Measurements from ENCODE around the gene OLFML1. TPM values are rescaled to one million over a fixed set of nuclear protein-coding genes. Genes with fewer than 3 reads are reported as not detected.

Gene OLFML1
- 10 to 100 TPM; 42.6 to 65.5 (median 51.5) TPM for polyA plus RNA-seq (ENCODE audit: insufficient read depth in 1 of 5, insufficient read length in 5 of 5, low replicate concordance in 1 of 5)
- long read RNA-seq, donor 1, transcript OLFML1-202 (2 exons, 1,318 nt), result minor isoform, 7 of 38 reads
- long read RNA-seq, donor 1, transcript OLFML1-201 (3 exons, 2,792 nt), result major isoform, 18 of 38 reads
- long read RNA-seq, donor 1, transcript OLFML1-204 (4 exons, 1,620 nt), result minor isoform, 5 of 38 reads
- long read RNA-seq, donor 1, partial matches to known transcripts, result 8 of 38 reads
- long read RNA-seq, donor 1, other reads (novel, unspliced or antisense), result 0 of 38 reads
- long read RNA-seq, donor 2, transcript OLFML1-204 (4 exons, 1,620 nt), result major isoform, 9 of 17 reads
- long read RNA-seq, donor 2, partial matches to known transcripts, result 0 of 17 reads
- long read RNA-seq, donor 2, other reads (novel, unspliced or antisense), result 0 of 17 reads
- long read RNA-seq, donor 3, transcript OLFML1-201 (3 exons, 2,792 nt), result major isoform, 9 of 30 reads
- long read RNA-seq, donor 3, partial matches to known transcripts, result 18 of 30 reads
- long read RNA-seq, donor 3, other reads (novel, unspliced or antisense), result 0 of 30 reads
- long read RNA-seq, donor 4, transcript OLFML1-201 (3 exons, 2,792 nt), result major isoform, 13 of 19 reads
- long read RNA-seq, donor 4, partial matches to known transcripts, result 0 of 19 reads
- long read RNA-seq, donor 4, other reads (novel, unspliced or antisense), result 0 of 19 reads
- long read RNA-seq, donor 5, transcript OLFML1-202 (2 exons, 1,318 nt), result minor isoform, 5 of 74 reads
- long read RNA-seq, donor 5, transcript OLFML1-201 (3 exons, 2,792 nt), result major isoform, 14 of 74 reads
- long read RNA-seq, donor 5, transcript OLFML1-204 (4 exons, 1,620 nt), result minor isoform, 6 of 74 reads
- long read RNA-seq, donor 5, partial matches to known transcripts, result 49 of 74 reads
- long read RNA-seq, donor 5, other reads (novel, unspliced or antisense), result 0 of 74 reads
- long read RNA-seq, donor 6, transcript OLFML1-201 (3 exons, 2,792 nt), result major isoform, 10 of 29 reads
- long read RNA-seq, donor 6, partial matches to known transcripts, result 15 of 29 reads
- long read RNA-seq, donor 6, other reads (novel, unspliced or antisense), result 0 of 29 reads
- long read RNA-seq, donor 7, transcript OLFML1-201 (3 exons, 2,792 nt), result major isoform, 14 of 28 reads
- long read RNA-seq, donor 7, transcript OLFML1-204 (4 exons, 1,620 nt), result minor isoform, 5 of 28 reads
- long read RNA-seq, donor 7, partial matches to known transcripts, result 6 of 28 reads
- long read RNA-seq, donor 7, other reads (novel, unspliced or antisense), result 0 of 28 reads
- long read RNA-seq, donor 8, partial matches to known transcripts, result 11 of 16 reads
- long read RNA-seq, donor 8, other reads (novel, unspliced or antisense), result 0 of 16 reads

GRCh38 chr11:7485186-7486097 is at the start of gene OLFML1:
Gene OLFML1, plus strand, starts transcription at chr11:7485506. Its CDS starts 370 bp downstream, at chr11:7485876.
- DNase-seq, result peak; percentile 67 to 75

GRCh38 chr11:7436146-7436545 is 49.2 kb upstream of the OLFML1 start:
- no peak for DNase-seq

- DNase-seq, result no peak
Observed at GRCh38 chr11:7436657-7437056, 48.6 kb upstream of the OLFML1 start.

- DNase-seq, result no peak
Observed at GRCh38 chr11:7437696-7438095, 47.6 kb upstream of the OLFML1 start.

- DNase-seq, result no peak
Observed at GRCh38 chr11:7439746-7440320, 45.5 kb upstream of the OLFML1 start.

GRCh38 chr11:7442588-7443215 is 42.6 kb upstream of the OLFML1 start:
- peak in 1 of 2 donors; percentile 30 for DNase-seq

GRCh38 chr11:7444091-7444981 is 41.0 kb upstream of the OLFML1 start:
- DNase-seq, result no peak

GRCh38 chr11:7445564-7445963 is 39.7 kb upstream of the OLFML1 start:
- DNase-seq, result no peak

GRCh38 chr11:7448201-7448600 is 37.1 kb upstream of the OLFML1 start:
- no peak for DNase-seq

- peak in 1 of 2 donors; percentile 7 for DNase-seq
Observed at GRCh38 chr11:7449211-7449840, 36.0 kb upstream of the OLFML1 start.

GRCh38 chr11:7449841-7450214 is 35.5 kb upstream of the OLFML1 start:
- no peak for DNase-seq

- no peak for DNase-seq
Observed at GRCh38 chr11:7450836-7451235, 34.5 kb upstream of the OLFML1 start.

- no peak for DNase-seq
Observed at GRCh38 chr11:7451520-7451919, 33.8 kb upstream of the OLFML1 start.

GRCh38 chr11:7451952-7452494 is 33.3 kb upstream of the OLFML1 start:
- peak in 1 of 2 donors; percentile 27 for DNase-seq

- no peak for DNase-seq
Observed at GRCh38 chr11:7454854-7455253, 30.5 kb upstream of the OLFML1 start.

- no peak for DNase-seq
Observed at GRCh38 chr11:7457211-7457610, 28.1 kb upstream of the OLFML1 start.

- no peak for DNase-seq
Observed at GRCh38 chr11:7462706-7463105, 22.6 kb upstream of the OLFML1 start.

GRCh38 chr11:7467652-7468051 is 17.7 kb upstream of the OLFML1 start:
- no peak for DNase-seq
